Suprapubic skin (tissue), 4 donors: Measurements from ENCODE around the gene ISG15. TPM values are rescaled to one million over a fixed set of nuclear protein-coding genes. Genes with fewer than 3 reads are reported as not detected.
A peak's percentile ranks its signal among the peaks of the same experiment; 100 is the strongest.

Source experiments
- DNase-seq, 2 donors: peaks; one replicate each; pipeline ENCODE4 v3.0.0-alpha.2; 2019; ENCODE audit warnings: low spot score in 2 of 2
- H3K27ac ChIP-seq: fragments of 200-600 bp; sonication (generic); one replicate; pipeline ENCODE4 v1.5.1; 2019
- H3K27me3 ChIP-seq: fragments of 200-600 bp; sonication (generic); one replicate; pipeline ENCODE4 v1.5.1; 2019
- H3K36me3 ChIP-seq: fragments of 200-600 bp; sonication (generic); one replicate; pipeline ENCODE4 v1.5.1; 2019
- H3K4me1 ChIP-seq: fragments of 200-600 bp; sonication (generic); one replicate; pipeline ENCODE4 v1.5.1; 2019
- H3K4me3 ChIP-seq: fragments of 200-600 bp; sonication (generic); one replicate; pipeline ENCODE4 v1.5.1; 2019; ENCODE audit warnings: mild to moderate bottlenecking
- H3K9me3 ChIP-seq: fragments of 200-600 bp; sonication (generic); one replicate; pipeline ENCODE4 v1.5.1; 2019
- EP300 ChIP-seq: sonication (generic); formaldehyde crosslinking; IDR thresholded peaks from one replicate; pipeline ENCODE4 v1.6.1; 2017; ENCODE audit warnings: antibody characterized with exemption
- POLR2A ChIP-seq, 2 donors: fragments of 450-650 bp; IDR thresholded peaks; one replicate each; pipeline ENCODE4 v1.6.1; 2017; ENCODE audit warnings: antibody characterized with exemption in 2 of 2, mild to moderate bottlenecking in 2 of 2, moderate library complexity in 2 of 2
- POLR2AphosphoS5 ChIP-seq, 3 donors: sonication (generic); formaldehyde crosslinking; IDR thresholded peaks; one replicate each; pipeline ENCODE4 v1.6.1; 2017; ENCODE audit warnings: antibody characterized with exemption in 3 of 3
- WGBS: methylation state at CpG from one replicate; pipeline ENCODE4 v1.1.5; 2018; 5-methylcytosine and 5-hydroxymethylcytosine counted together
- total RNA-seq, 4 donors: library from RNA; depleted of rRNA; stranded (reverse); fragments of >200 nt; gene quantifications; one replicate each; pipeline ENCODE4 v1.1.0, GENCODE V29; 2016
- TF ChIP-seq, protein P1 (sequence below), 2 donors: fragments of 200-600 bp in 1 of 2; fragments of 450-650 bp in 1 of 2; sonication (generic) in 1 of 2; IDR thresholded peaks; one replicate each; pipeline ENCODE4 v1.5.1; 2016 to 2019; ENCODE audit warnings: antibody characterized with exemption in 2 of 2, mild to moderate bottlenecking in 1 of 2, moderate library complexity in 1 of 2

The ISG15 gene
- total RNA-seq, 4 donors from 2014 or later = 5.4 to 10.1 (median 7.9) TPM

DNA sequence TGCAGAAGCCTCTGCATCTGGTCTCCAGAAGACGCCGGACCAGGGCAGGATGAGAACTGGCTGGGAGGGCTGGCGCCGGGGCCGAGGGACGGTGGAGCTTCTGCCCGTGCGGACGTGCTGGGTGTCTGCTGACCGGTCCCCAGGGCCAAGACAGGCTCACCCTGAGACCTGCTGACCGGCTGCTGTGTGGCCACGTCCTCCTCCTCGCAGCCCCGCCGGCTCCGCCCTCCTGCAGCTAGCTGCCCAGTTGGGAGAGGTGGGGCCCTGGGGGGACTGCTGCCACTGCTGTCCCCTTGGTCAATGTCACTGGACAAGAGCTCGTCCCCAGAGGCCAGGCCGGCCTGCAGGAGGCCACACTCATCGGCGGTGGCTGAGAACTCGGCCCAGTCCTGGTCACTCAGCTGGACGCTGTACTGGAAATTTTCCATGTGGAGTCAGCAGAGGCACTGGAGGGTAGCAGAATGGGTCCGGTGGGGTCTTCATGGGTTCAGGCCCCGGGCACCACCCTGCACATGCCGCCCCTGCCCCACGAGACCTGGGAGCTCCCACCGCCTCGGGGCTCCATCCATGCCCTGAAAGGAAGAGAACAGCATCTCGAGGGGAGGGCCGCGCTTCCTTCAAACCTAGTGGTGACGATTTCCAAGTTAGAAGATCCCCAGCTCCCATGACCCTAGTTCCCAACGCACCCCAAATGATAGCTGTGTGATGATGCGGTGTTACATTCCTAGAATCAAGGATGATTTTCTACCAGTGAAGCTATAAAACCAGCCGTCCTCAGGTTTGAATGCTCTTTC, 32.5 kb upstream of the ISG15 start:
- H3K36me3 ChIP-seq = no peaks in the 10 kb centered on the region
- H3K27ac ChIP-seq = no peak overlapping the region
- TF ChIP-seq POLR2A (IDR thresholded peaks at IDR 0.05) (no peak), POLR2AphosphoS5 (IDR thresholded peaks at IDR 0.05) (no peak), EP300 (no peak)
- TF ChIP-seq, protein P1, sequence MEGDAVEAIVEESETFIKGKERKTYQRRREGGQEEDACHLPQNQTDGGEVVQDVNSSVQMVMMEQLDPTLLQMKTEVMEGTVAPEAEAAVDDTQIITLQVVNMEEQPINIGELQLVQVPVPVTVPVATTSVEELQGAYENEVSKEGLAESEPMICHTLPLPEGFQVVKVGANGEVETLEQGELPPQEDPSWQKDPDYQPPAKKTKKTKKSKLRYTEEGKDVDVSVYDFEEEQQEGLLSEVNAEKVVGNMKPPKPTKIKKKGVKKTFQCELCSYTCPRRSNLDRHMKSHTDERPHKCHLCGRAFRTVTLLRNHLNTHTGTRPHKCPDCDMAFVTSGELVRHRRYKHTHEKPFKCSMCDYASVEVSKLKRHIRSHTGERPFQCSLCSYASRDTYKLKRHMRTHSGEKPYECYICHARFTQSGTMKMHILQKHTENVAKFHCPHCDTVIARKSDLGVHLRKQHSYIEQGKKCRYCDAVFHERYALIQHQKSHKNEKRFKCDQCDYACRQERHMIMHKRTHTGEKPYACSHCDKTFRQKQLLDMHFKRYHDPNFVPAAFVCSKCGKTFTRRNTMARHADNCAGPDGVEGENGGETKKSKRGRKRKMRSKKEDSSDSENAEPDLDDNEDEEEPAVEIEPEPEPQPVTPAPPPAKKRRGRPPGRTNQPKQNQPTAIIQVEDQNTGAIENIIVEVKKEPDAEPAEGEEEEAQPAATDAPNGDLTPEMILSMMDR (IDR thresholded peaks at IDR 0.05) = no peak
- H3K4me3 ChIP-seq = no peak overlapping the region
- DNase-seq = no peak
- peaks cover 72% of the 10 kb centered on the region for H3K27me3 ChIP-seq
- no peaks in the 10 kb centered on the region for H3K9me3 ChIP-seq
- H3K4me1 ChIP-seq = peaks cover 18% of the 10 kb centered on the region
- WGBS = 75% methylated on average over 11 of the region's 35 CpGs

DNA sequence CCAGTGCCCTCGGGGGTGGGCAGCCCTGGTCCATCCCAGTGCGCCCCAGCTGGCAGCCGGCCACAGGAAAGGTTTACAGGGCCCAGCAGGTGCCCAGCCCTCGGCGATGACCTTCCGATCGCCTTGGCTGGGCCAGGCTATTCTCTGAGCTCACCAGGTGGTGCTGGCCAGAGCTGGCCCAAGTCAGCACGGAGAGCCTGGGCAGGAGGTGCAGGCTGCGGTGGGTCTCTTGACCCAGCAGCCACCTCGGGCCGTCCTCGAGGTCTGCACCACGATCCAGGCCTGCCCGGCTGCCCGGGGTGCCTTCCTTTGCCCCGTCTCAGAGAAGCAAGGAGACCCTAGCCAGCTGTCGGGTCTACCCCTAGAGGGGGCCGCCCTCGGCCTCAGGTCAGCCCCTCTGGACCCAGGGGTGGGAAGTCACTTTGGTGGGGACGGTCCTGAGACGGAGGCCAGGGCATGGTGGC, 31.8 kb upstream of the ISG15 start:
- Histone ChIP-seq H3K36me3 (no peaks in the 10 kb centered on the region), H3K4me1 (peaks cover 11% of the 10 kb centered on the region), H3K9me3 (no peaks in the 10 kb centered on the region), H3K4me3 (no peak overlapping the region), H3K27ac (no peak overlapping the region), H3K27me3 (peaks cover 70% of the 10 kb centered on the region)
- TF ChIP-seq POLR2AphosphoS5 (IDR thresholded peaks at IDR 0.05) = no peak
- DNase-seq = no peak
- 90% methylated on average over 2 of the region's 21 CpGs for WGBS

DNA sequence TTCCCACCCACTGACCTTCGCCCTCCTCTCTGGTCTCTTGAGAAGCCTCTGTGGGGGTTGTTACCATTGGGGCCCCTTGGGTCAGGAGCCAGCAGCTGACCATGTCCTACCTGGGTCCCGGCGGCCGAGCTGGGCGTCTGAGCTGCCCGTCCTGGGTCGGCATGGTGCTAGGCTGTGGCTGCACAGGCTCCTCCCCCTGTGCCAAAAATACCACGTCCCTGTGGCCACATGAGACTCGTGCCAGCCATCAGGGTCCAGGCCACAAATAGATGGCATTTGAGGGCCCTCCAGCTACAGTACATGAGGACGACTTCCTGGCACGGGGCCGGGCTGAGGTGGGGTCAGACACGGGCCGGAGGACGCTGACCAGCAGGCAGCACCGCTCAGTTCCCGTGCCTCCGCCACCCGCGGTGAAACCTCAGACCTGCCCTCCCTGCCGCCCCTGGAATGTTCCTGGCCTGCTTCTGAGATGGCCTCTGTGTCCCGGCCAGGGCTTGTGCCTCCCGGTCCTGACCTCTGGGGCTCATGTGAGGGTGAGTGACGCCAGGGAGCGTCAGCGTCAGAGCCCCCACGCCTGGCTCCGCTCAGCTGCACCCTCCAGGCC, 31.2 kb upstream of the ISG15 start, which contains the start of gene PERM1:
Gene PERM1 (minus strand): TSS at position 139 of the 604 bp plus-strand sequence. CDS start 1,064 bp downstream, outside the sequence.
- TF ChIP-seq POLR2AphosphoS5 (IDR thresholded peaks at IDR 0.05) (no peak), POLR2A (IDR thresholded peaks at IDR 0.05) (no peak), EP300 (no peak)
- TF ChIP-seq, protein P1 (IDR thresholded peaks at IDR 0.05) = no peak
- WGBS = 100% methylated on average over 2 of the region's 28 CpGs
- Histone ChIP-seq H3K27me3 (peaks cover 70% of the 10 kb centered on the region), H3K27ac (no peak within 1 kb of the TSS), H3K4me1 (peaks cover 11% of the 10 kb centered on the region), H3K4me3 (no peak within 1 kb of the TSS), H3K36me3 (no peaks in the 10 kb centered on the region), H3K9me3 (no peaks in the 10 kb centered on the region)
- no peak for DNase-seq

DNA sequence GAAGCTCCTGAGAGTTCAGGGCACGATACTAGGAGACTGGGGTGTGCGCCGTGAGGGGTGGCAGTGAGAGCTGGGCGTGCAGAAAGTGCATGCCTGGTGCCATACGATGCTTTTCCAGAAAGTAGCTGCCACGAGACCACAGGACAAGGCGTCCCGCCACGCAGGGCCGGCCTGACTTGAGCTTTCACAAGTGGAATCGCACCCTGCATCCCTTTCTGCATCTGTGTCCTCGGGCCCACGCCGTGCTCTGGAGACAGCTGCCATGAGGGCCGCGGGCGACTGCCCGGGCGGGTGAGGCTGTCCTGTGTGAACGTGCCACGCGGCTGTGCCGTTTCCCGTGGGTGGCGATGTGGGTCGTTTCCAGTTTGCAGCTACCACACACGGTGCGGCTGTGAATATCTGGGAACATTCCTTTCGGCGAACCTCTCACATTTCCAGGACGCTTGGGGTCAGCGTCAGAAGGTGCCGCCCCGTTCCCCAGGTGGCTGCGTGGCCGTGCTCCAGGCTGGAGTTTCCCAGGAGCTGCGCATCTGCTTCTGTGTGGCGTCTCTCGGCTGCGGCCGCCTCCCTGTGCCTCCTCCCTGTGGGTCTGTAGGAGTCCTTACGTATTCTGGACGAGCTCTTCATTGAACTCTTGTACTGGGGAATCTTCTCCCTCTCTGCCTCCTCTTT, 30.4 kb upstream of the ISG15 start:
- Histone ChIP-seq H3K4me3 (no peak overlapping the region), H3K27ac (no peak overlapping the region), H3K9me3 (no peaks in the 10 kb centered on the region), H3K4me1 (peaks cover 11% of the 10 kb centered on the region), H3K27me3 (peaks cover 72% of the 10 kb centered on the region), H3K36me3 (no peaks in the 10 kb centered on the region)
- WGBS = 70% methylated on average over 18 of the region's 43 CpGs
- TF ChIP-seq, protein P1 (IDR thresholded peaks at IDR 0.05) = no peak
- no peak for TF ChIP-seq POLR2AphosphoS5 (IDR thresholded peaks at IDR 0.05)
- no peak for TF ChIP-seq EP300
- TF ChIP-seq POLR2A (IDR thresholded peaks at IDR 0.05) = no peak
- DNase-seq = no peak

DNA sequence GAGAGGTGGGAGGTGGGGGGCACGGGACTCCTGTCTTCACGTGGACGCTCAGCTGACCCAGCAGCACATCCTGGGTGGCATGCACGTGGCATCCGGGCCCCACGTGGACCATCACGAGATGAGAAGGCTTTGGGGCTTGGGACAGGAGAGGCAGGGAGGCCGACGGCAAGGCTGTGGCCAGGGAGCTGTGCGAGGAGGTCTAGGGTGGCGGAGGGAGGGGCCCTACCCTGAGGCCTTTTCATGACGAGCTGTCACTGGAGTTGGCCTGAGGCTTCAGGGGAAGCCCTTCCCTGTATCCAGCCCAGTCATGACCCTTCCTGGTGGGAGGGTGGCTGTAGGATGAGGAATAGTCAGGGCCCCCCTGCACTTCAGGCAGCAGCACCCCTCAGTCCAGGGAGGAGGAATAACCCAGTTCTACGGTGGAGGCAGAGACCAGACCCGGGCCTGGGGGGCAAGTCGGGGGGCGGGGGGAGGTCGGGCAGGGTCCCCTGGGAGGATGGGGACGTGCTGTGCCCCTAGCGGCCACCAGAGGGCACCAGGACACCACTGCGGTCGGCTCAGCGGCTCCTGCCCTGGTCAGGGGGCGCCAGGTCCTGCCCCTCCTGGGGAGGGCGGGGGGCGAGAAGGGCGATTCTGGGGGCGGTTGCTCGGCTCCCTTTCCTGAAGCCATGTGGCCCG, 29.4 kb upstream of the ISG15 start:
- TF ChIP-seq, protein P1 (IDR thresholded peaks at IDR 0.05) = peak; percentile 27 to 95
- TF ChIP-seq POLR2A (IDR thresholded peaks at IDR 0.05) = no peak
- TF ChIP-seq EP300 = no peak
- no peak for TF ChIP-seq POLR2AphosphoS5 (IDR thresholded peaks at IDR 0.05)
- 29% methylated on average over 17 of the region's 29 CpGs for WGBS
- H3K27me3 ChIP-seq = peaks cover 67% of the 10 kb centered on the region

More for the DNA sequence above, 29.4 kb upstream of the ISG15 start:
- Histone ChIP-seq H3K4me3 (no peak overlapping the region), H3K9me3 (no peaks in the 10 kb centered on the region), H3K36me3 (no peaks in the 10 kb centered on the region), H3K4me1 (peaks cover 11% of the 10 kb centered on the region), H3K27ac (no peak overlapping the region)
- no peak for DNase-seq
